K562 (cell line): ENCODE results near the gene CSNK1A1. TPM values are rescaled to one million over a fixed set of nuclear protein-coding genes. Genes with fewer than 3 reads are reported as not detected.
A peak's percentile ranks its signal among the peaks of the same experiment; 100 is the strongest.

Source experiments
- ATAC-seq: fragments of 200-7000 bp; cut with Tn5 transposase; 3 replicates; pipeline ENCODE4 v1.9.1; 2020; ENCODE audit warnings: moderate library complexity
- BruUV-seq: library from RNA; stranded (reverse); fragments of 400-500 nt; replicated peaks from 2 replicates; lab custom pipeline; 2021; lab: Mats Ljungman, UMichigan
- CTCF ChIA-PET: fragments of 300-600 bp; formaldehyde crosslinking; extraction: SDS; loops from one replicate; lab custom pipeline; 2021; ENCODE audit warnings: low intra/inter-chr PET ratio; lab: Yijun Ruan, JAX
- POLR2A ChIA-PET: fragments of 300-600, 350-650 bp; sonication (Branson Sonifier 250); formaldehyde crosslinking; extraction: SDS; loops from one replicate; lab custom pipeline; 2021; ENCODE audit warnings: antibody characterized with exemption, inconsistent platforms; lab: Yijun Ruan, JAX
- DNase-seq, 4 experiments: peaks; one replicate each; pipeline versions ENCODE4 v3.0.0 to v3.0.0-alpha.2; 2011 to 2018; ENCODE audit warnings: low spot score in 3 of 4, mixed read lengths in 3 of 4; ENCODE audit errors: extremely low read depth in 1 of 4
- FAIRE-seq: peaks from 2 replicates; lab custom pipeline; 2011; peaks lifted over from hg19 to GRCh38; lab: Jason Lieb, UNC
- H2AFZ ChIP-seq: 2 replicates; pipeline ENCODE4 v1.6.0; 2011; ENCODE audit warnings: low read depth, low read length, control low read depth, inconsistent platforms
- H3K27ac ChIP-seq: fragments of 200-600 bp; 3 replicates; pipeline ENCODE4 v1.8.0; 2011; ENCODE audit warnings: low read depth, mild to moderate bottlenecking, control low read depth, inconsistent platforms, low read length, moderate library complexity, mixed read lengths; ENCODE audit errors: extremely low read depth
- H3K27me3 ChIP-seq, 2 experiments: fragments of 300-600 bp in 1 of 2; 2 replicates in 1 of 2; 3 replicates in 1 of 2; pipeline versions ENCODE4 v1.6.0 to v1.8.0; 2011; ENCODE audit warnings: inconsistent platforms in 2 of 2, low read length in 2 of 2, mild to moderate bottlenecking in 1 of 2, mixed read lengths in 1 of 2, moderate library complexity in 1 of 2; ENCODE audit not compliant: control insufficient read depth in 2 of 2, insufficient read depth in 2 of 2
- H3K36me3 ChIP-seq: fragments of 300-600 bp; 3 replicates; pipeline ENCODE4 v1.8.0; 2011; ENCODE audit warnings: mild to moderate bottlenecking, low read length, inconsistent platforms; ENCODE audit not compliant: control insufficient read depth, insufficient read depth
- H3K4me1 ChIP-seq, 2 experiments: fragments of 200-600 bp in 1 of 2; replicated peaks in 1 of 2; 2 replicates in 1 of 2; 3 replicates in 1 of 2; pipeline versions ENCODE4 v1.5.1 to v1.8.0; 2011; ENCODE audit warnings: inconsistent platforms in 2 of 2, low read length in 2 of 2, mild to moderate bottlenecking in 1 of 2, mixed read lengths in 1 of 2, moderate library complexity in 1 of 2; ENCODE audit not compliant: control insufficient read depth in 2 of 2, insufficient read depth in 2 of 2
- H3K4me2 ChIP-seq: 2 replicates; pipeline ENCODE4 v1.6.1; 2011; ENCODE audit warnings: low read length, control low read depth, inconsistent platforms, mixed read lengths; ENCODE audit not compliant: insufficient read depth
- H3K4me3 ChIP-seq: fragments of 200-600 bp; sonication (generic), shearing (Covaris generic); 2 replicates; pipeline ENCODE4 v1.5.1; 2016; ENCODE audit warnings: control low read depth, inconsistent platforms
- H3K79me2 ChIP-seq: fragments of 200-600 bp; 3 replicates; pipeline ENCODE4 v1.8.0; 2011; ENCODE audit warnings: low read length, inconsistent platforms; ENCODE audit not compliant: control insufficient read depth, insufficient read depth
- H3K9ac ChIP-seq, 2 experiments: 2 replicates each; pipeline versions ENCODE4 v1.6.0 to v1.6.1; 2011; ENCODE audit warnings: low read depth in 2 of 2, low read length in 2 of 2, control low read depth in 1 of 2, inconsistent platforms in 1 of 2, mild to moderate bottlenecking in 1 of 2, mixed read lengths in 1 of 2; ENCODE audit not compliant: insufficient read depth in 1 of 2
- H3K9me1 ChIP-seq: one replicate; pipeline ENCODE4 v1.6.0; 2011; ENCODE audit warnings: inconsistent platforms, mild to moderate bottlenecking, low read length, moderate library complexity; ENCODE audit not compliant: control insufficient read depth, insufficient read depth
- H3K9me3 ChIP-seq: replicated peaks from 2 replicates; pipeline ENCODE4 v1.5.1; 2011; ENCODE audit warnings: low read depth, low read length, inconsistent platforms; ENCODE audit not compliant: control insufficient read depth, insufficient read depth
- H4K20me1 ChIP-seq: replicated peaks from 2 replicates; pipeline ENCODE4 v1.6.1; 2011; ENCODE audit warnings: low read length, inconsistent platforms, mixed read lengths; ENCODE audit not compliant: control insufficient read depth, insufficient read depth
- CREB5 ChIP-seq: fragments of 250-450 bp; sonication (Bioruptor Pico); IDR thresholded peaks from 2 replicates; pipeline ENCODE4 v1.5.0; 2020; ENCODE audit warnings: mild to moderate bottlenecking
- EP400 ChIP-seq: fragments of 450-650 bp; IDR thresholded peaks from 2 replicates; pipeline ENCODE4 v1.6.1; 2017; ENCODE audit warnings: antibody characterized with exemption, mild to moderate bottlenecking, moderate library complexity
- HDAC8 ChIP-seq: fragments of 450-650 bp; IDR thresholded peaks from 2 replicates; pipeline ENCODE4 v1.6.1; 2016; ENCODE audit warnings: mild to moderate bottlenecking, missing genetic modification characterization, moderate library complexity, missing compliant biosample characterization
- HOXB6 ChIP-seq: fragments of 250-450 bp; sonication (Bioruptor Pico); IDR thresholded peaks from 2 replicates; pipeline ENCODE4 v1.5.1; 2022; ENCODE audit warnings: mild to moderate bottlenecking, borderline replicate concordance
- NCOR1 ChIP-seq: fragments of 450-650 bp; IDR thresholded peaks from 2 replicates; pipeline ENCODE4 v1.6.1; 2016; ENCODE audit warnings: mild to moderate bottlenecking, moderate library complexity
- PTBP1 ChIP-seq: fragments of 200-400 bp; formaldehyde crosslinking; IDR thresholded peaks from 2 replicates; pipeline ENCODE4 v1.6.1; 2017; ENCODE audit warnings: low read depth, low read length
- SLC30A9 ChIP-seq: fragments of 250-450 bp; sonication (Bioruptor Pico); IDR thresholded peaks from 2 replicates; pipeline ENCODE4 v1.8.0; 2022; ENCODE audit warnings: mild to moderate bottlenecking, moderate library complexity
- ZFX ChIP-seq: sonication (generic); formaldehyde crosslinking; IDR thresholded peaks from 2 replicates; pipeline ENCODE4 v1.8.0; 2022; ENCODE audit warnings: mild to moderate bottlenecking, missing genetic modification reagents, moderate library complexity
- ZNF212 ChIP-seq: fragments of 450-650 bp; formaldehyde crosslinking; IDR thresholded peaks from 2 replicates; pipeline ENCODE4 v1.4.0; 2020; ENCODE audit warnings: mild to moderate bottlenecking
- ZNF239 ChIP-seq: fragments of 250-450 bp; sonication (Bioruptor Pico); IDR thresholded peaks from 2 replicates; pipeline ENCODE4 v1.4.0; 2020; ENCODE audit warnings: mild to moderate bottlenecking
- WGBS: fragments of 100-300 bp; shearing (Covaris generic); methylation state at CpG from one replicate; pipeline ENCODE4 v1.1.6; 2016; ENCODE audit warnings: low coverage, mixed read lengths; ENCODE audit not compliant: insufficient coverage; ENCODE audit errors: missing lambda C conversion rate; 5-methylcytosine and 5-hydroxymethylcytosine counted together
- in situ Hi-C: fragments of 300-500 bp; cut with MboI; formaldehyde crosslinking; loops from 4 replicates; pipeline ENCODE4 v1.15.0; 2018; ENCODE audit warnings: inconsistent platforms, mixed read lengths
- intact Hi-C: fragments of 100-400 bp; cut with micrococcal nuclease; formaldehyde crosslinking; loops from 2 replicates; pipeline ENCODE4 v1.14.2; 2022
- polyA plus RNA-seq, 8 experiments: library from polyadenylated mRNA; depleted of rRNA in 4 of 8; stranded (reverse) in 5 of 8; unstranded in 3 of 8; fragments of >200 nt; fragmentation: Nextera tagmentation in 2 of 8; fragmentation: Illumina TruSeq in 1 of 8; extraction: Ambion mirVana in 2 of 8; extraction: Trizol in 1 of 8; gene quantifications; 2 replicates each; pipeline versions ENCODE4 v1.2.1 to v1.2.3, GENCODE V29; 2011 to 2014; ENCODE audit warnings: inconsistent platforms in 1 of 8, missing spikeins in 1 of 8
- total RNA-seq, 7 experiments: library from RNA; depleted of rRNA in 6 of 7; stranded (reverse); fragments of >200 nt in 6 of 7; fragmentation: Illumina TruSeq in 2 of 7; extraction: Trizol in 2 of 7; gene quantifications; 2 replicates each; pipeline versions ENCODE4 v1.2.1 to v1.2.3, GENCODE V29; 2011 to 2021; ENCODE audit warnings: low replicate concordance in 1 of 7

Gene CSNK1A1
- total and polyA plus RNA-seq, 9 of the 15 experiments (the other 6 are each of a cell fraction or from before 2014, with no cell fraction given), result 49.1 to 196 (median 154) TPM

- TF ChIP-seq CREB5, result no peak
These were observed 21.8 kb downstream of the CSNK1A1 start (continued) for GRCh38 chr5:149529463-149529862.

- CTCF ChIA-PET, result no interaction called here
- BruUV-seq, result TSS peak; percentile 3
- peak; percentile 18 for ATAC-seq
These were observed 22.8 kb downstream of the CSNK1A1 start for GRCh38 chr5:149528281-149529060.

More at GRCh38 chr5:149528281-149529060, 22.8 kb downstream of the CSNK1A1 start:
- POLR2A ChIA-PET, result interaction anchor here (0.5 to 2.1 kb wide), 12 partner anchors 9 to 147 kb away, joined by 3 to 13 read pairs (median 4); partner anchors contain the start of gene CSNK1A1
- FAIRE-seq (no peak), DNase-seq (no peak)
- in situ Hi-C loops (no loop called here), intact Hi-C loops (no loop called here)
- peak overlapping the region; percentile 27; the same call in 1 of the 3 replicates for H3K27ac ChIP-seq
- H3K9me1 ChIP-seq, result peaks cover 4% of the 10 kb centered on the region
- no peak overlapping the region for H3K9ac ChIP-seq
- no peak overlapping the region for H2AFZ ChIP-seq
- H3K9me3 ChIP-seq, result no peaks in the 10 kb centered on the region
- TF ChIP-seq PTBP1, result no peak
- TF ChIP-seq ZFX (CRISPR knock-in tag), result no peak
- no peak for TF ChIP-seq ZNF239 (CRISPR knock-in tag)
- no peak for TF ChIP-seq SLC30A9 (CRISPR knock-in tag)
- TF ChIP-seq EP400, result no peak
- no peak for TF ChIP-seq ZNF212 (CRISPR knock-in tag)
- TF ChIP-seq HOXB6 (CRISPR knock-in tag), result no peak
- no peak for TF ChIP-seq NCOR1
- TF ChIP-seq HDAC8 (tag), result no peak
- peaks cover 100% of the 10 kb centered on the region for H3K79me2 ChIP-seq
- H3K4me2 ChIP-seq, result no peak overlapping the region
- H3K27me3 ChIP-seq, result no peaks in the 10 kb centered on the region
- peaks cover 59% of the 10 kb centered on the region for H3K36me3 ChIP-seq
- peaks cover 26% of the 10 kb centered on the region for H4K20me1 ChIP-seq
- WGBS, result 40% methylated on average over 4 of the region's 4 CpGs
- H3K4me1 ChIP-seq, result peaks cover 12 to 28% of the 10 kb centered on the region in 2 experiments
- no peak overlapping the region for H3K4me3 ChIP-seq
